Thoracic aorta (tissue), 2 donors: ENCODE data around the gene TINAGL1. TPM values are rescaled to one million over a fixed set of nuclear protein-coding genes. Genes with fewer than 3 reads are reported as not detected.

Experiments
- ATAC-seq: fragments of 150-250 bp; one replicate; pipeline ENCODE4 v1.8.0; 2017; ENCODE audit warnings: low read depth; ENCODE audit not compliant: insufficient number of reproducible peaks, low FRiP score
- DNase-seq: peaks from one replicate; pipeline ENCODE4 v3.0.0-alpha.2; 2020; ENCODE audit warnings: low spot score
- H3K27ac ChIP-seq, 2 donors: fragments of 200-600 bp; sonication (generic); 1 replicate in 1 of 2; 2 replicates in 1 of 2; pipeline ENCODE4 v1.5.1; 2016; ENCODE audit warnings: mild to moderate bottlenecking in 2 of 2, moderate library complexity in 2 of 2
- H3K27me3 ChIP-seq: fragments of 200-600 bp; sonication (generic); replicated peaks from 2 replicates; pipeline ENCODE4 v1.6.0; 2016; ENCODE audit warnings: mild to moderate bottlenecking; ENCODE audit not compliant: insufficient read depth
- H3K36me3 ChIP-seq: fragments of 200-600 bp; sonication (generic); one replicate; pipeline ENCODE4 v1.5.1; 2016
- H3K4me1 ChIP-seq, 2 donors: fragments of 200-600 bp; sonication (generic); 1 replicate in 1 of 2; 2 replicates in 1 of 2; pipeline versions ENCODE4 v1.5.1 to v1.6.0; 2016; ENCODE audit warnings: low read depth in 2 of 2, mild to moderate bottlenecking in 1 of 2; ENCODE audit not compliant: control insufficient read depth in 1 of 2
- H3K4me3 ChIP-seq: fragments of 200-600 bp; sonication (generic); 2 replicates; pipeline ENCODE4 v1.5.1; 2016; ENCODE audit warnings: mild to moderate bottlenecking
- H3K9me3 ChIP-seq: fragments of 200-600 bp; sonication (generic); 2 replicates; pipeline ENCODE4 v1.5.1; 2016
- total RNA-seq, 2 donors: library from RNA; depleted of rRNA; stranded (reverse); fragments of >200 nt; gene quantifications; one replicate each; pipeline versions ENCODE4 v1.1.0 to v1.2.3, GENCODE V29; 2016
- TF ChIP-seq, protein P1 (sequence below): fragments of 200-600 bp; sonication (generic); IDR thresholded peaks from one replicate; pipeline ENCODE4 v1.5.1; 2019; ENCODE audit warnings: antibody characterized with exemption

TINAGL1 gene
- total RNA-seq, 2 donors from 2014 or later = 581 to 1,250 TPM

DNA sequence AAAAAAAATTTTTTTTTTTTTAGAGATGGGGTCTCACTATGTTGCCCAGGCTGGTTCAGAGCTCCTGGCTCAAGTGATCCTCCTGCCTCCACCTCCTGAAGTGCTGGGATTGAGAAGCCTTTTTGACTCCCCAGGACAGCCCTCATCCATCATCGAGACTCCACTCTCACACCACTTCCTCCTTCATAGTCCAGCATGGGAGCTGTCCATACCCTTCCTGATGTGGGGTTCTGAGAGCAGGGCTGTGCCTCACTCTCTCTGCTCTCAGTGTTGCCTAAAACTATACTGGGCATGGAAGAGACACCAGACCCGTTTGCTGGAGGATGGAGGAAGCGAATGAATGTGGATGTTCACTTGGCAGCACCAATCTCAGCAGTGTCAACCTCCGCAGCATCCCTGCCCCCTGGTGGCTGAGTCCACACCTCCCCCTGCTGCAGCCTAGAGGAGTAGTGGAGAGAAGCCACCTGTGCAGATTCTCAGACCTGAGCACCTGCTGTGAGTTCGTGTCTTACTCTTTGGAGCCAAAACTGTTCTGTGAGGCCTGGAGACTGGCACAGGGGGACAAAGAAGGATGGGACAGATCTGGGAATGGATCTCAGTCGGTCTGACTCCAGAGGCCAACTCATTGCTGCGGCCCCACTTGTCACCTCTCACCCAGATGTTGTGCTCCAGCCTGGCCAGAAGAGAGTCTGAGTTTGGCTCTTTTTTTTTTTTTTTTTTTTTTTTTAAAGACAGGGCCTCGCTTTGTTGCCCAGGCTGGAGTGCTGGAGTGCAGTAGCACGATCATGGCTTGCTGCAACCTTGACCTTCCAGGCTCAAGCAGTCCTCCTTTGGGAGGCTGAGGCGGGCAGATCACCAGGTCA is 17.7 kb downstream of the TINAGL1 start:
- Histone ChIP-seq H3K9me3 (no peaks in the 10 kb centered on the region), H3K4me1 (peaks cover 8 to 21% of the 10 kb centered on the region in 2 donors), H3K4me3 (no peak overlapping the region), H3K27ac (no peak overlapping the region), H3K36me3 (no peaks in the 10 kb centered on the region), H3K27me3 (no peaks in the 10 kb centered on the region)
- DNase-seq = no peak
- TF ChIP-seq, protein P1, sequence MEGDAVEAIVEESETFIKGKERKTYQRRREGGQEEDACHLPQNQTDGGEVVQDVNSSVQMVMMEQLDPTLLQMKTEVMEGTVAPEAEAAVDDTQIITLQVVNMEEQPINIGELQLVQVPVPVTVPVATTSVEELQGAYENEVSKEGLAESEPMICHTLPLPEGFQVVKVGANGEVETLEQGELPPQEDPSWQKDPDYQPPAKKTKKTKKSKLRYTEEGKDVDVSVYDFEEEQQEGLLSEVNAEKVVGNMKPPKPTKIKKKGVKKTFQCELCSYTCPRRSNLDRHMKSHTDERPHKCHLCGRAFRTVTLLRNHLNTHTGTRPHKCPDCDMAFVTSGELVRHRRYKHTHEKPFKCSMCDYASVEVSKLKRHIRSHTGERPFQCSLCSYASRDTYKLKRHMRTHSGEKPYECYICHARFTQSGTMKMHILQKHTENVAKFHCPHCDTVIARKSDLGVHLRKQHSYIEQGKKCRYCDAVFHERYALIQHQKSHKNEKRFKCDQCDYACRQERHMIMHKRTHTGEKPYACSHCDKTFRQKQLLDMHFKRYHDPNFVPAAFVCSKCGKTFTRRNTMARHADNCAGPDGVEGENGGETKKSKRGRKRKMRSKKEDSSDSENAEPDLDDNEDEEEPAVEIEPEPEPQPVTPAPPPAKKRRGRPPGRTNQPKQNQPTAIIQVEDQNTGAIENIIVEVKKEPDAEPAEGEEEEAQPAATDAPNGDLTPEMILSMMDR = peak; percentile 84
- ATAC-seq = no peak

DNA sequence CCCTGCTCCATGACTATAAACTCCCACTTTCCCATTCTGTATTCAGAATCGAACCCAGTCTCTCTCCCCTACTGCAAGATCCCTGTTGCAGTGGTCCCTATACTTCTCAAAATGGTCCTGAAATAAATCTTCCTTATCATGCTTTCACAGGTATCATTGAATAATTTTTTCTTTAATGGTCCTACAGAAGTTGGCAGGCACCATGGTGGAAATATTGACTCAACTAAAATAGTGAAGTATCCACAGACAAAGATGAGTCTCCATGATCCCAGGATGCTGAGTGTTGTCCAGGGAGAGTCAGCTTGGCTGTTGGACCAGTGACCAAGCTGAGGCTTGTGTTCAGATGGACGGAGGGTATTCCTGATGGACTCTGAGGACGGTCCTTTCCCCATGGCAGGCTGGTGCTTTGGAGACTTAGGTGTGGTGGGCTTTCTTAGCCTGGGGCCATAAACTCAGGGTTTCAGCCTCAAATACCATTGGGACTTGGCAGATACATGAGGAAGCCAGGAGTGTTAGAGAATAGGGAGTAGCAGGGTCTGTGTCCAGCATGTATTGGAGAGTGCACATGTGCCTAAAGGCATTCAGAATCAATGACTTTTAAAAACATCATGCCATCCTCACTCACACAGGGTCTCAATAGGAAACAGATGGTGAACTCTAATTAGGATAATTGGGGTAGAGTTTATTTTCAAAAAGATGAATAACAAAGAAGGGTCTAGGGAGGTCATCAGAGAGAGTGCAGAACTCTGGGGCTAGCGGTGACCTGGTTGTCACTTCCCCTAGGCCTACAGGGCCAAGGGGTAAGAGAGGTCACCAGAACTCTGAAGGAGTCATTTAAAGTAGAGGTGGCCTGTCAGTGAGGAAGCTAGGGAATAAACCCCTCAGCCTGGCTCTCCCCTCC is 19.8 kb downstream of the TINAGL1 start:
- no peak for DNase-seq

DNA sequence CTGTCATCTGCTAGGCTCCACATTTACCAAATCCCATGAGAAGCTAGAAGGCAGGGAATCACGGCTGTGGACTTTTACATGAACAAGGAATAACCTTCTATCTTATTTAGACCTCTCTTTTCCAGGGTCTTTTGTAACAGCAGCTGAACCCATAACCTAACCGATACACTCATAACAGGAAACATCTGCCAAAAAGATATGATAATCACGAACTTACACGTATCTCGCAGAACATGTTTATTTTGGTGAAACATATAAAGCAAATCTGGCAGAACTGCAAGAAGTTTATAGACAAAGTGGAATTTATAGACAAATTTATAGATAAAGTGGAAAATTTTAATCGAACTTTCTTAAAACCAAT is 20.4 kb downstream of the TINAGL1 start:
- TF ChIP-seq, protein P1 = no peak
- peaks cover 3 to 10% of the 10 kb centered on the region in 2 donors for H3K4me1 ChIP-seq

More for the DNA sequence above, 19.8 kb downstream of the TINAGL1 start:
- Histone ChIP-seq H3K36me3 (no peaks in the 10 kb centered on the region), H3K4me1 (peaks cover 5 to 16% of the 10 kb centered on the region in 2 donors), H3K27ac (no peak overlapping the region), H3K4me3 (no peak overlapping the region), H3K27me3 (no peaks in the 10 kb centered on the region), H3K9me3 (no peaks in the 10 kb centered on the region)
- no peak for ATAC-seq
- TF ChIP-seq, protein P1 = no peak

DNA sequence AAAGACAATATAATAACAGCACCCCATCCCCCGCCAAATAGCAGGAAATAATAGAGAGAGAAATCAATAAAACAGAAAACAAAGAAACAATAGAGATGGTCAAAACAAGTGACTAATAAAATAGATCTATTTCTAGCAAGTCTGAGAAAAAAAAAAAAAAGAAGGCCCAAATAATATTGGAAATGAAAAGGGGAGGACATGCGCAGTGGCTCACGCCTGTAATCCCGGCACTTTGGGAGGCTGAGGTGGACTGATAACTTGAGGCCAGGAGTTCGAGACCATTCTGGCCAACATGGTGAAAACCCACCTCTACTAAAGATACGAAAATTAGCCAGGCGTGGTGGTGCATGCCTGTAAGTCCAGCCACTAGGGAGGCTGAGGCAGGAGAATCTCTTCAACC is 22.7 kb downstream of the TINAGL1 start:
- H3K4me3 ChIP-seq = no peak overlapping the region
- TF ChIP-seq, protein P1 = no peak
- H3K9me3 ChIP-seq = no peaks in the 10 kb centered on the region
- no peaks in the 10 kb centered on the region for H3K36me3 ChIP-seq
- ATAC-seq = no peak
- H3K27me3 ChIP-seq = no peaks in the 10 kb centered on the region
- DNase-seq = no peak
- no peak overlapping the region for H3K27ac ChIP-seq
- no peaks in the 10 kb centered on the region for H3K4me1 ChIP-seq

More for the DNA sequence above, 20.4 kb downstream of the TINAGL1 start:
- no peaks in the 10 kb centered on the region for H3K27me3 ChIP-seq
- H3K9me3 ChIP-seq = no peaks in the 10 kb centered on the region
- no peak overlapping the region for H3K27ac ChIP-seq
- no peaks in the 10 kb centered on the region for H3K36me3 ChIP-seq
- H3K4me3 ChIP-seq = no peak overlapping the region
- ATAC-seq (no peak), DNase-seq (no peak)

DNA sequence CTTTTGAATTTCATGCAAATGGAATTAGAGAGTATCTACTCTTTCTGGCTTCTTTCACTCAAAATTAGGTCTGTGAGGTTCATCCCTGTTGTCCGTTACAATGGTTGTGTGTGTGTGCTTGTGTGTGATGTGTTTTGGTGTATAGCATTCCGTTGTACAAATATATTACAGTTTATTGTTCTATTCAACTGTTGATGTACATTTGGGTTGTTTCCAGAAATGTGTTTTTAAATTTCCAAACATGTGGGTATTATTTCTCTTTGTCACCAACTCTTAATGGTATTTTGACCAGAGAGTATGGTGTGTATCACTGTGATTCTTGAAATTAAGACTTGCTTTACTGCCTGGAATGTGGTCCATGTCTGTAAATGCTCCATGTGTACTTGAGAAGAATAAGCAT is 24.3 kb downstream of the TINAGL1 start:
- DNase-seq = no peak
- H3K27me3 ChIP-seq = no peaks in the 10 kb centered on the region
- no peaks in the 10 kb centered on the region for H3K4me1 ChIP-seq
- H3K9me3 ChIP-seq = no peaks in the 10 kb centered on the region
- no peak overlapping the region for H3K27ac ChIP-seq
- H3K36me3 ChIP-seq = no peaks in the 10 kb centered on the region
- no peak for ATAC-seq
- TF ChIP-seq, protein P1 = no peak
- H3K4me3 ChIP-seq = no peak overlapping the region
